MG63 (cell line): ENCODE data around the gene NIP7. TPM values are rescaled to one million over a fixed set of nuclear protein-coding genes. Genes with fewer than 3 reads are reported as not detected.

Source experiments
- DNase-seq: peaks from one replicate; pipeline ENCODE4 v3.0.0-alpha.2; 2020
- H3K27me3 ChIP-seq: fragments of 250-450 bp; sonication (Bioruptor Pico); 2 replicates; pipeline ENCODE4 v1.5.1; 2020; ENCODE audit warnings: mild to moderate bottlenecking, moderate library complexity
- H3K36me3 ChIP-seq: fragments of 250-450 bp; sonication (Bioruptor Pico); 2 replicates; pipeline ENCODE4 v1.5.1; 2020; ENCODE audit warnings: mild to moderate bottlenecking, moderate library complexity
- H3K4me3 ChIP-seq: fragments of 250-450 bp; sonication (Bioruptor Pico); 2 replicates; pipeline ENCODE4 v1.5.1; 2020; ENCODE audit warnings: mild to moderate bottlenecking, moderate library complexity
- H3K9me3 ChIP-seq: fragments of 250-450 bp; sonication (Bioruptor Pico); 2 replicates; pipeline ENCODE4 v1.5.1; 2020; ENCODE audit warnings: mild to moderate bottlenecking, moderate library complexity
- total RNA-seq: library from RNA; depleted of rRNA; stranded (reverse); fragments of >200 nt; shearing (Covaris generic); gene quantifications from 2 replicates; pipeline ENCODE4 v1.2.3, GENCODE V29; 2014; ENCODE audit warnings: low replicate concordance

The NIP7 gene
- total RNA-seq, 1 experiment from 2014 or later, result 32.6 TPM

DNA sequence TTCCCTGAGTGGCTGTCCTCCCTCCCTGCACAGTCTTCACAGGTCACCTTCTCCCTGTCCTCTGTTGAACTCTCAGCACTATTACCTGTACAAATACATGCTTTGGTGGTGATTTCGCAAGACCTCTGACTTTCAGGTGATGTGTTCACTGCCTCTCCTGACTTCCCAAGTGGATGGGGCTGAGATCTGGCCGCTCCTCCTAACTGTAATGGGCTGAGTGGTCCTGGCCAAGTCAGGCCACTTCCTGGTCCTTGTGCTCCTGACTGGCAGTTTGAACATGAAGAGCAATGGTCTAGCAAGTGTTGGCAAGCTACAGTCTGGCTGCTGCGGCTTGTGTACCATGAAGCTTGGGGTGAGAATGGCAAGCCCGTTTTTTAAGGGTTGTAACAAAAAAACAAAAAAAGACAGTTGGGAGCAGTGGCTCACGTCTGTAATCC, 23.7 kb downstream of the NIP7 start:
- Histone ChIP-seq H3K9me3 (no peaks in the 10 kb centered on the region), H3K27me3 (no peaks in the 10 kb centered on the region), H3K4me3 (no peak overlapping the region), H3K36me3 (0 out of 2 replicates have a peak, but pooled peaks cover 2% of the 10 kb centered on the region)
- DNase-seq, result no peak

DNA sequence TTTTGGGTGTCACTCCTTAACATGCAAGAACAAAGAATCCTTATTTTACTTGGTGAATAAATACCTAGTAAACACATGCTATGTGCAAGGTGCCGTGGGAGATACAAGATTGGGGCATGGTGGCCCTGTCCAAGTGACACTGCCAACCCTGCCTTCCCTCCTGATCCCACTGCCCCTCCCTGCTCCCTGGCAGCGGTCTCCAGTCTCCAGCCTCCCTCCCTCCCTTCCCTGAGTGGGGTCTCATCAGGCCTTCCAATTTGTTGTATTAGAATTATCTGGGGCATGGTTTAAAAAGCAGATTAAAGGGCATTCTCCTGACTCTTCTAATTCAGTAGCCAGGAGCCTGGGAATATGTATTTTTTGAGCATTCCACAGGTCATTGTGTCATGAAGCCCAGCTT, 24.5 kb downstream of the NIP7 start:
- Histone ChIP-seq H3K27me3 (no peaks in the 10 kb centered on the region), H3K4me3 (no peak overlapping the region), H3K36me3 (0 out of 2 replicates have a peak, but pooled peaks cover 4% of the 10 kb centered on the region), H3K9me3 (no peaks in the 10 kb centered on the region)
- DNase-seq, result no peak

DNA sequence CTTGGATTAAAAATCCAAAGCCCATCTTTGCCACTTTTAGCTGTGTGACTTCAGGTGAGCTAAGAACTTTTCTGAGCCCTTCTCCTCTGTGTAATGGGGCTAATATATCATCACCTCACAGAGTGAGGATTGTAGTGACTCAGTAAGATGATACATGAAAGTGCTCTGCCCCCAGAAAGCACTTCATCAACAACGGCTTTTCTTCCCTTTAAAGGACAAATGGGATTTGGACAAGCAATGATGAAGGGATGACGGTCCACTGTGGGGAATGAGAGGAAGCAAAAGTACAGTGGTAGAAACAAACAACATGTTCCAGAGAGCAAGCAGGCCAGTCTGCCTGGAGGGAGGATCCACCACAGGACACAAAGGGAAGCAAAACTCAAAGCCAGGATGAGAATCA, 26.3 kb downstream of the NIP7 start:
- no peak for DNase-seq
- no peaks in the 10 kb centered on the region for H3K27me3 ChIP-seq
- H3K9me3 ChIP-seq, result no peaks in the 10 kb centered on the region
- no peak overlapping the region for H3K4me3 ChIP-seq
- H3K36me3 ChIP-seq, result peaks cover 12% of the 10 kb centered on the region

DNA sequence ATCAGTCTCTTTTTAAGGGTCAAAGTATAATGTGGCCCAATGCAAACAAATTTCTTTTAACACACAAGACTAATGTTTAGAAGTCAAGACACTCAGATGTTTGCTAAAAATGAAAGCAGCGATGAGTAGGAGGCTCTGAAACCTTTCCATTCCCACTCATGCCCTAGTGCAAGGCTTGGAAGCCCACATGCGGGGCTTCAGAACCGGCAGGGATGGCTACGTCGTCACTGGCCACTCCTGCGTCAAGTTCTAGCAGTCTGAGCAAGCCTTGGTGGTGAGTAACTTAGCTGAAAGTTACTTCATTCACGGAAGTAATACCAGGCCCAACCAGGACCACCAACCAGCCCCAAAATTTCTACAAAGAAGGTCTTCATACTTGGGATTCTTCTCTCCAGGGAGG, 26.9 kb downstream of the NIP7 start:
- H3K36me3 ChIP-seq, result peaks cover 12% of the 10 kb centered on the region
- H3K27me3 ChIP-seq, result no peaks in the 10 kb centered on the region
- DNase-seq, result no peak
- no peak overlapping the region for H3K4me3 ChIP-seq
- H3K9me3 ChIP-seq, result no peaks in the 10 kb centered on the region

DNA sequence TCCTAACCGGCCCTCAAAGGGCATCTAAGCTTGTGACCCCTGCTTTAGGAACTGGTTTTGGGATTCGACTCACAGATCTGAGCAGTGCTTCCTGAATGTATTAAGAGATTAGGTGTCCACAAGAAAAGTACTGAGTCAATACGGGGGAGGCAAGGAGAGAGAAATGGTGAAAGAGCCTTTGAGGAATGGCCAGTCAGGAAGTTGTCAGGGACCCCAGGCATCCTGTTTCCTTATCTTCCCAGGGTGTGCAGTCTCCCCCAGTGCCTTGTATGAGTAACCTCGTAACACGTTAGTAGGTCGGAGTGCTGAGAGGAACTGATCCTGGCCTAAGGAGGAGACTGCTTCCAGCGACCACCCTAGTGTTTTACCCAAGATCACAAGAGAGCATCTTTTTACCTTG, 28.4 kb downstream of the NIP7 start:
- Histone ChIP-seq H3K27me3 (no peaks in the 10 kb centered on the region), H3K4me3 (no peak overlapping the region), H3K9me3 (no peaks in the 10 kb centered on the region), H3K36me3 (peaks cover 18% of the 10 kb centered on the region)
- DNase-seq, result no peak

DNA sequence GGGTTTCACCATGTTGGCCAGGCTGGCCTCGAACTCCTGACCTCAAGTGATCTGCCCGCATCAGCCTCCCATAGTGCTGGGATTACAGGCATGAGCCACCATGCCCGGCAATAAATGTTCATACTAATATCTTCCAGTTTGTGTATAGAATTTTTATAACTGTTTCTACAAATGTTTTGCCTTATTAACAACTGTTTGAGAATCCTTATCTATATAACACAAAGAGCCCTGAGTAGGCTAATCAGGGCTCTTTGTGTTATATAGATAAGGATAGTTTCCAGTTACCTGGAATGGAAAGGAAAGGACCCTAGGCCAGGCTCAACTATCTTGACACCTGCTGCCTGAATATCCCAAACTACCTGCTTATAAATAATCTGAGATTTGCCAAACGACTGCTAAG, 29.3 kb downstream of the NIP7 start:
- DNase-seq, result no peak
- H3K4me3 ChIP-seq, result no peak overlapping the region
- no peaks in the 10 kb centered on the region for H3K27me3 ChIP-seq
- H3K9me3 ChIP-seq, result no peaks in the 10 kb centered on the region
- peaks cover 18% of the 10 kb centered on the region for H3K36me3 ChIP-seq

DNA sequence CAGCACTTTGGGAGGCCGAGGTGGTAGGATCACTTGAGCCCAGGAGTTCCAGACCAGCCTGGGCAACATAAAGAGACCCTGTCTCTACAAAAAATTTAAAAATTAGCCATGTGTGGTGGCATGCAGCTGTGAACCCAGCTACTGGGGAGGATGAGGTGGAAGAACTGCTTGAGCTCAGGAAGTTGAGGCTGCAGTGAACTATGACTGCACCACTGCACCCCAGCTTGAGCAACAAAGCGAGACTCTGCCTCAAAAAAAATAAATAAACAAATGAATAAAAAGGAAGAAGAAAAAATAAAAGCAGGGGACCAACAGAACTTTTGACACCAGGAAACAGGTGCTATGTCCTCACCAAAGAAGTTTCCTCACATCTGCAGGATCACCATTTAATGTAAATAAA, 32.0 kb downstream of the NIP7 start:
- Histone ChIP-seq H3K9me3 (no peaks in the 10 kb centered on the region), H3K4me3 (no peak overlapping the region), H3K27me3 (no peaks in the 10 kb centered on the region), H3K36me3 (peaks cover 18% of the 10 kb centered on the region)
- no peak for DNase-seq

DNA sequence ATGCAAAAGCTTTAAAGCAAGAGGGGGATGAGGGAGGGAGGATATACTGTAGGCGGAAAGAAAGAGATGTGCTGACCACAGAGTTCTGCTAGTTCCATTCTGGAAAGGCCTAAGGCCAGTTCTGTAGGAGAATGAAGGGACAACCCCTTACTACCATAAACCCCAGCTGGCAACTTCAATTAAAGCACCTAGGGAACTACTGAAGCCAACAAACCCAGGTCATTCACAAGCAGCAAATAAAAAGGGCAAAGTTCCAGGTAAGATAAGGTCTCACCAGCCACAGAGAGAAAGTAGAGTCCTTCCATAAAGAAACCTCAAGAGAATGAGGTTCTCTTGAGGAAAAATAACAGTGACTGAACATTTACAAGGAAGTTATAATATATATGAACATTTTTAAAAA, 33.4 kb downstream of the NIP7 start:
- no peak for DNase-seq
- Histone ChIP-seq H3K9me3 (no peaks in the 10 kb centered on the region), H3K4me3 (no peak overlapping the region), H3K36me3 (peaks cover 18% of the 10 kb centered on the region), H3K27me3 (no peaks in the 10 kb centered on the region)

DNA sequence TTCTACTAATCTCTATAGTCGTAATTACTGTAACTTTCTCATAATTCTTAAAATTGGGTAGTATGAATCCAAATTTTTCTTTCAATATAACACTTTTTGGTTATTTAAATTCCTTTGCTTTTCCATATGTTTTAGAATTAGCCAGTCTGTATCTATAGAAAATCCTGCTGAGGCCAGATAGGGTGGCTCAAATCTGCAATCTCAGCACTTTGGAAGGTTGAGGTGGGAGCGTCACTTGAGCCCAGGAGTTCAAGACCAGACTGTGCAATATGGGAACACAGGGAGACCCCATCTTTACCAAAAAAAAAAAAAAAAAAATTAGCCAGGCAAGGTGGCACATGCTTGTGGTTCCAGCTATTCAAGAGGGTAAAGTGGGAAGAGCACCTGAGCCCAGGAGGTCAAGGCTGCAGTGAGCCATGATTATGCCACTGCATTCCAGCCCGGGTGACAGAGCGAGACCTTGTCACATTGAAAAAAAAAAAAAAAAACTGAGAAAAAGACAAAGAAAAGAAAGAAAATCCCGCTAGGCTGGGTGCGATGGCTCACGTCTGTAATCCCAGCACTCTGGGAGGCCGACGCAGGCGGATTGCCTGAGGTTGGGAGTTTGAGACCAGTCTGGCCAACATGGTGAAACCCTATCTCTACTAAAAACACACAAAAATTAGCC, 37.0 kb downstream of the NIP7 start:
- H3K9me3 ChIP-seq, result no peaks in the 10 kb centered on the region
- peaks cover 25% of the 10 kb centered on the region for H3K36me3 ChIP-seq
- no peaks in the 10 kb centered on the region for H3K27me3 ChIP-seq
- no peak for DNase-seq
- no peak overlapping the region for H3K4me3 ChIP-seq

DNA sequence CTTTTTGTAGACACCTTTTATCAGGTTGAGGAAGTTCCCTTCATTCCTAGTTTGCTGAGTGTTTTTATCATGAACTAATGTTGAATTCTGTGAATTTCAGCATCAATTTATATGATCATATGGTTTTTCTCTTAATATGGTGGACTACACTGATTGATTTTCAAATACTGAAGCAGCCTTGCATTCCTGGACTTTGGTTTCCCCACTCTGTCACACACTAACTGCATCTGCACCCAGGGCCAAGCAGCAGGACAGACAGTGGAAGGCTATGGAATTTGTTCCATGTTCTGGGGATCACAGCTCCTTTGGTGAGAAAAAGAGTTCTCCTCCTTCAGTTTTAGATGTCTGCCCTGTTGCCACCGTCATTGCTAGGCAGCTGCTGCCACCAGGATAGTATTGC, 38.5 kb downstream of the NIP7 start:
- peaks cover 32% of the 10 kb centered on the region for H3K36me3 ChIP-seq
- no peak for DNase-seq
- H3K27me3 ChIP-seq, result no peaks in the 10 kb centered on the region
- H3K9me3 ChIP-seq, result no peaks in the 10 kb centered on the region
- no peak overlapping the region for H3K4me3 ChIP-seq

DNA sequence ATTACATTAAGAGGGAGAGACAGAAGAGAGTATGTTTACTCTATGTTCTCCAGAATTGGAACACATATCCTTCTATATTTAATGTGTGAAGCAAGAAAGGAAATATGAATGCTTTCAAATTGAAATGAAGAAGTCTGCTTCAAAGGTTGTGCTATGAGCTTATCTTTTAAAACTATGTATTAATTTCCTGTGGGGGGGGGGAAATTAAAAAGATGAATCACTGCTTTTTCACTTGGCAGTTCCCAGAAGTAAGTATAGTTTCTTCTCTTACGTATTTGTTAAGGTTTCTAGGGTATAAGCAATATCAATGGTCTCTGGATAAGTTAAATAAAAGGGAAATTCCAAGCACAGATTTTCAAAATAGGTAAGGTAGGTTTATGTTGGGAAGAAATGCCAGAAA, 39.2 kb downstream of the NIP7 start:
- H3K4me3 ChIP-seq, result no peak overlapping the region
- H3K27me3 ChIP-seq, result no peaks in the 10 kb centered on the region
- DNase-seq, result no peak
- no peaks in the 10 kb centered on the region for H3K9me3 ChIP-seq
- H3K36me3 ChIP-seq, result peaks cover 39% of the 10 kb centered on the region

DNA sequence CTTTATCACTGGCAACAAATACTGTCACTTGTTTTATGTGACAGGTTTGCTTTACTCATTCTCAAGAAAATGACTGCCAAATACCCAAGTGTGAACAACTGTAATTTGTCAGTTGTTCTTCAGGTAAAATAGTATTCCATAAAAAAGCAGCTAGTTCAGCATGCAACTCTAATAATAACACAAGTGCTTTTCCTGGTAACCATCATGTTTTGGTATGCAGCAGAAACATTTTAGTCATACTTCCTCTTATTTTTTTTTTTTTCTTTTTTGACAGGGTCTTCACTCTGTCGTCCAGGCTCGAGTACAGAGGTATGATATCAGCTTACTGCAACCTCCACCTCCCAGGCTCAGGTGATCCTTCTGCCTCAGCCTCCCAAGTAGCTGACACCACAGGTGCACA, 41.7 kb downstream of the NIP7 start:
- Histone ChIP-seq H3K36me3 (peaks cover 41% of the 10 kb centered on the region), H3K4me3 (no peak overlapping the region), H3K9me3 (no peaks in the 10 kb centered on the region), H3K27me3 (no peaks in the 10 kb centered on the region)
- DNase-seq, result no peak

DNA sequence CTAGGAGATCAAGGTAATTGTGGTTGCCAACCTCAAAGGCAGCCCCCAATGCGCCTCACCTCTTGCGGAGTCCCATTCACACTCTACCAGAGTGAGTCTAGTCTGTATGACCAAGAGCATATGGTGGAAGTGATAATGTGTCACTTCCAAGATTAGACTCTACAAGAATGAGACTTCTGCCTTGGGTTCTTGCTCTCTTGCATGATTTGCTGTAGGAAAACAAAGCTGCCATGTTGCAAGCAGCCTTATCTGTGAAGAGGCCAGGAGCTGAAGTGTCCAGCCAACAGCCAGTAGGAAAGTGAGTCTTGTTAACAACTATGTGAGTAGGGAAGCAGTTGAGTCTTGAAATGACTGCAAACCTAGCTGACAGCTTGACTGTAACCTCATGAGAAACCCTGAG, 42.8 kb downstream of the NIP7 start:
- Histone ChIP-seq H3K4me3 (no peak overlapping the region), H3K9me3 (no peaks in the 10 kb centered on the region), H3K36me3 (peaks cover 41% of the 10 kb centered on the region)

DNA sequence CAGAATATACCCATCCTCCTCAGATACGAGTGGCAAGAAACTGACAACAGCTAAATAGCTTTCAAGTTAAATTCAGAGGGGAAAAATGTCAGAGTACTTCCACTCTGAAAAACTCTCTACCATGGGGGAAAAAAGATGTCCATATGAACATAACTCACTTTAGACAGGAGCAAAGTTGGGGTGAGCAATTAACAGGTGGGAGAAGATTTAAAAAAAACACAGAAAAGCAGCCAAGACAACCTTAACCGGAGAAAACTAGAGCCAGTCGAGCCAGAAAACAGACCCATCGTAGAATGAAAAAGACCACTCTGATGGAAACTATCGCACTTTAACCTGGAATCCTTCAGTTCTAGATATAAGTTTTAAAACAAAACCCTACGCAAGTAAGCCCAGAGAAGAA, 45.4 kb downstream of the NIP7 start:
- no peak for DNase-seq
- Histone ChIP-seq H3K27me3 (no peaks in the 10 kb centered on the region), H3K4me3 (peak overlapping the region; percentile 68), H3K36me3 (peaks cover 28% of the 10 kb centered on the region), H3K9me3 (no peaks in the 10 kb centered on the region)

More for the DNA sequence above, 42.8 kb downstream of the NIP7 start:
- no peak for DNase-seq
- H3K27me3 ChIP-seq, result no peaks in the 10 kb centered on the region

DNA sequence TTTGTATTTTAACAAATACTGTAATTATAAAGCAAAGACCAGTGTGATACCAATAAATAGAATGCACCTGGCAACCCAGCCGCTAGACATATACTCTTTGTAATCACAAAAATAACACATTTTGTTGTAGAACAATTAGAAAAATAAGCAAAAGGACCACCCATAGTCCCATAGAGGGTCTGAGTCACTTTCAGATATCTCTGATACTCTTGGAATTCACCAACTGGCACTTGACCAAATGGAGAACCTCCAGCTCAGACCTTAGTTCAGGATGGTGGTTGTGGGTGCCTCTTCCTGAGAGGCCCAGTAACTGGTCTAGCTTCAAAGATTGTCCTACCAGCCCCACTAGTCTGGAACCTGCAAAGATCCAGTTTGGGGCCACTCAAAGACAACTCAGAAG, 47.0 kb downstream of the NIP7 start:
- peak overlapping the region; percentile 68 for H3K4me3 ChIP-seq
- no peak for DNase-seq
- H3K9me3 ChIP-seq, result no peaks in the 10 kb centered on the region

More for the DNA sequence above, 47.0 kb downstream of the NIP7 start:
- Histone ChIP-seq H3K36me3 (peaks cover 23% of the 10 kb centered on the region), H3K27me3 (no peaks in the 10 kb centered on the region)
